HepG2 (cell line): ENCODE data around the gene GRPEL2. TPM values are rescaled to one million over a fixed set of nuclear protein-coding genes. Genes with fewer than 3 reads are reported as not detected.

Experiments
- ATAC-seq: fragments of 200-7000 bp; cut with Tn5 transposase; 3 replicates; pipeline ENCODE4 v1.9.1; 2020; ENCODE audit warnings: mild to moderate bottlenecking, moderate library complexity
- Bru-seq: library from RNA; stranded (reverse); fragments of 400-500 nt; gene quantifications from one replicate; lab custom pipeline; 2021; lab: Mats Ljungman, UMichigan
- BruChase-seq, 2 experiments: library from RNA; stranded (reverse); fragments of 400-500 nt; gene quantifications; one replicate each; lab custom pipeline; 2021; lab: Mats Ljungman, UMichigan
- BruUV-seq: library from RNA; stranded (reverse); fragments of 400-500 nt; replicated peaks from 2 replicates; lab custom pipeline; 2021; lab: Mats Ljungman, UMichigan
- CTCF ChIA-PET: fragments of 300-600 bp; formaldehyde crosslinking; extraction: SDS; loops from one replicate; lab custom pipeline; 2021; ENCODE audit warnings: low total read pairs, inconsistent platforms, low intra/inter-chr PET ratio; lab: Yijun Ruan, JAX
- POLR2A ChIA-PET: fragments of 350-600 bp; sonication (Branson Sonifier 250); formaldehyde crosslinking; loops from one replicate; lab custom pipeline; 2020; ENCODE audit warnings: antibody characterized with exemption, inconsistent platforms; lab: Yijun Ruan, JAX
- DNase-seq: peaks from one replicate; pipeline ENCODE4 v3.0.0-alpha.2; 2015; ENCODE audit warnings: low spot score
- FAIRE-seq: peaks from 3 replicates; lab custom pipeline; 2011; peaks lifted over from hg19 to GRCh38; lab: Jason Lieb, UNC
- H2AFZ ChIP-seq: one replicate; pipeline ENCODE4 v1.6.1; 2011; ENCODE audit warnings: low read length, inconsistent platforms
- H3K27ac ChIP-seq: fragments of 300-600 bp; 3 replicates; pipeline ENCODE4 v1.8.0; 2011; ENCODE audit warnings: mixed run types, mild to moderate bottlenecking, mixed read lengths, low read length, inconsistent platforms; ENCODE audit not compliant: insufficient read depth; ENCODE audit errors: extremely low read length
- H3K27me3 ChIP-seq, 2 experiments: fragments of 200-600 bp in 1 of 2; 2 replicates in 1 of 2; 3 replicates in 1 of 2; pipeline versions ENCODE4 v1.6.0 to v1.8.0; 2011; ENCODE audit warnings: low read length in 2 of 2, mild to moderate bottlenecking in 2 of 2, moderate library complexity in 2 of 2, inconsistent platforms in 1 of 2; ENCODE audit not compliant: insufficient read depth in 2 of 2, control insufficient read depth in 1 of 2
- H3K36me3 ChIP-seq, 2 experiments: fragments of 200-600 bp in 1 of 2; replicated peaks in 1 of 2; 2 replicates in 1 of 2; 3 replicates in 1 of 2; pipeline versions ENCODE4 v1.5.1 to v1.8.0; 2011; ENCODE audit warnings: low read length in 2 of 2, inconsistent platforms in 1 of 2; ENCODE audit not compliant: insufficient read depth in 2 of 2, control insufficient read depth in 1 of 2
- H3K4me1 ChIP-seq: 2 replicates; pipeline ENCODE4 v1.5.1; 2012; ENCODE audit warnings: low read length, inconsistent platforms; ENCODE audit not compliant: insufficient read depth
- H3K4me2 ChIP-seq: 2 replicates; pipeline ENCODE4 v1.6.0; 2011; ENCODE audit warnings: low read depth, low read length, inconsistent platforms
- H3K4me3 ChIP-seq, 3 experiments: fragments of 200-600 bp in 1 of 3; sonication (generic), shearing (Covaris generic) in 1 of 3; replicated peaks in 1 of 3; 2 replicates each; pipeline ENCODE4 v1.5.1; 2011 to 2016; ENCODE audit warnings: low read length in 3 of 3, inconsistent platforms in 2 of 3, low read depth in 2 of 3, mild to moderate bottlenecking in 2 of 3, control low read depth in 1 of 3, mixed read lengths in 1 of 3; ENCODE audit not compliant: insufficient read depth in 1 of 3
- H3K79me2 ChIP-seq: one replicate; pipeline ENCODE4 v1.6.1; 2011; ENCODE audit warnings: low read length, inconsistent platforms; ENCODE audit not compliant: insufficient read depth
- H3K9ac ChIP-seq: 2 replicates; pipeline ENCODE4 v1.6.0; 2011; ENCODE audit warnings: mild to moderate bottlenecking, low read depth, low read length, inconsistent platforms; ENCODE audit not compliant: insufficient read depth
- H3K9me3 ChIP-seq: 2 replicates; pipeline ENCODE4 v1.5.1; 2012; ENCODE audit warnings: mild to moderate bottlenecking, low read length
- H4K20me1 ChIP-seq: 2 replicates; pipeline ENCODE4 v1.6.0; 2011; ENCODE audit warnings: inconsistent platforms, mild to moderate bottlenecking, low read length, moderate library complexity; ENCODE audit not compliant: insufficient read depth
- AKAP8 ChIP-seq: sonication (generic); formaldehyde crosslinking; IDR thresholded peaks from 2 replicates; pipeline ENCODE4 v1.5.1; 2020; ENCODE audit warnings: mild to moderate bottlenecking, missing genetic modification reagents
- ELF4 ChIP-seq: sonication (generic); formaldehyde crosslinking; IDR thresholded peaks from 2 replicates; pipeline ENCODE4 v1.5.0; 2020; ENCODE audit warnings: missing genetic modification reagents, mild to moderate bottlenecking, moderate library complexity, borderline replicate concordance
- ELK4 ChIP-seq: sonication (generic); formaldehyde crosslinking; IDR thresholded peaks from 2 replicates; pipeline ENCODE4 v1.9.0; 2021; ENCODE audit warnings: missing genetic modification reagents, borderline replicate concordance
- FOXK1 ChIP-seq: sonication (generic); formaldehyde crosslinking; IDR thresholded peaks from 2 replicates; pipeline ENCODE4 v1.4.0; 2020; ENCODE audit warnings: low read depth, missing genetic modification reagents, borderline replicate concordance
- FOXP1 ChIP-seq, 2 experiments: fragments of 450-650 bp in 1 of 2; IDR thresholded peaks; 2 replicates each; pipeline ENCODE4 v1.6.1; 2017 to 2018; ENCODE audit warnings: antibody characterized with exemption in 1 of 2
- GPN1 ChIP-seq: sonication (generic); formaldehyde crosslinking; IDR thresholded peaks from 2 replicates; pipeline ENCODE4 v1.5.1; 2020; ENCODE audit warnings: missing genetic modification reagents, borderline replicate concordance
- HHEX ChIP-seq: IDR thresholded peaks from 2 replicates; pipeline ENCODE4 v1.6.1; 2016; ENCODE audit warnings: control low read depth
- KDM4B ChIP-seq: sonication (generic); formaldehyde crosslinking; IDR thresholded peaks from 2 replicates; pipeline ENCODE4 v1.4.0; 2020; ENCODE audit warnings: missing genetic modification reagents
- MAF1 ChIP-seq: sonication (generic); formaldehyde crosslinking; IDR thresholded peaks from 2 replicates; pipeline ENCODE4 v1.5.0; 2020; ENCODE audit warnings: missing genetic modification reagents, borderline replicate concordance
- MAFF ChIP-seq: IDR thresholded peaks from 2 replicates; pipeline ENCODE4 v1.6.1; 2011; ENCODE audit warnings: low read depth, low read length, improper control_type of control experiment
- MXI1 ChIP-seq: IDR thresholded peaks from 3 replicates; pipeline ENCODE4 v1.6.1; 2012; ENCODE audit warnings: low read depth, low read length, inconsistent platforms, borderline replicate concordance
- NFIC ChIP-seq: IDR thresholded peaks from 2 replicates; pipeline ENCODE4 v1.6.1; 2012; ENCODE audit warnings: mild to moderate bottlenecking, low read length, inconsistent platforms
- SMAD9 ChIP-seq: sonication (generic); formaldehyde crosslinking; IDR thresholded peaks from 2 replicates; pipeline ENCODE4 v1.5.1; 2020; ENCODE audit warnings: mild to moderate bottlenecking, missing genetic modification reagents
- THYN1 ChIP-seq: sonication (generic); formaldehyde crosslinking; IDR thresholded peaks from 2 replicates; pipeline ENCODE4 v1.8.1; 2023; ENCODE audit warnings: low read depth, mild to moderate bottlenecking, moderate library complexity, missing genetic modification reagents, borderline replicate concordance
- ZNF234 ChIP-seq: sonication (generic); formaldehyde crosslinking; conservative IDR thresholded peaks from 2 replicates; pipeline ENCODE4 v1.5.1; 2020; ENCODE audit warnings: mild to moderate bottlenecking, missing genetic modification reagents
- ZNF263 ChIP-seq: sonication (generic); formaldehyde crosslinking; IDR thresholded peaks from 2 replicates; pipeline ENCODE4 v1.4.0; 2020; ENCODE audit warnings: missing genetic modification reagents
- ZNF501 ChIP-seq: sonication (generic); formaldehyde crosslinking; IDR thresholded peaks from 2 replicates; pipeline ENCODE4 v1.5.1; 2020; ENCODE audit warnings: mild to moderate bottlenecking, moderate library complexity, missing genetic modification reagents
- ZNF772 ChIP-seq: sonication (generic); formaldehyde crosslinking; IDR thresholded peaks from 2 replicates; pipeline ENCODE4 v1.5.0; 2020; ENCODE audit warnings: mild to moderate bottlenecking, missing genetic modification reagents
- WGBS: methylation state at CpG from one replicate; pipeline ENCODE4 v1.1.6; 2017; ENCODE audit warnings: low lambda C conversion rate; 5-methylcytosine and 5-hydroxymethylcytosine counted together
- in situ Hi-C: cut with HindIII; loops from 2 replicates; pipeline ENCODE4 v1.10.0; 2017; ENCODE audit warnings: low pct_unique_long_range_greater_than_20kb; ENCODE audit not compliant: extremely low pct_ligation_motif_present
- intact Hi-C: fragments of 100-400 bp; cut with micrococcal nuclease; formaldehyde crosslinking; loops from one replicate; pipeline ENCODE4 v1.10.0; 2022; ENCODE audit not compliant: unreplicated experiment
- long read RNA-seq, 2 experiments: library from RNA in 1 of 2; library from polyadenylated mRNA in 1 of 2; stranded (forward) in 1 of 2; unstranded in 1 of 2; transcript quantifications; one replicate each; pipeline ENCODE4 v2.0.0, GENCODE V29; 2019 to 2022
- polyA minus RNA-seq, 3 experiments: library from RNA; depleted of rRNA, polyadenylated mRNA; stranded (reverse); fragments of >200 nt; gene quantifications; 2 replicates each; pipeline ENCODE4 v1.2.3, GENCODE V29; 2011; ENCODE audit warnings: low replicate concordance in 1 of 3
- polyA plus RNA-seq, 8 experiments: library from polyadenylated mRNA; depleted of rRNA in 3 of 8; stranded (reverse) in 7 of 8; unstranded in 1 of 8; fragments of >200 nt; fragmentation: Illumina TruSeq in 4 of 8; extraction: Trizol in 4 of 8; gene quantifications; 2 replicates each; pipeline versions ENCODE4 v1.2.1 to v1.2.3, GENCODE V29; 2011 to 2016; ENCODE audit warnings: low read depth in 4 of 8, missing spikeins in 1 of 8, mixed read lengths in 1 of 8; ENCODE audit not compliant: insufficient read depth in 1 of 8
- total RNA-seq, 5 experiments: library from RNA; depleted of rRNA; stranded (reverse); fragments of >200 nt; fragmentation: Illumina TruSeq; extraction: Trizol; gene quantifications; 2 replicates each; pipeline ENCODE4 v1.2.3, GENCODE V29; 2016; ENCODE audit warnings: low read depth in 1 of 5

Gene GRPEL2
- total RNA-seq (2016; rRNA removed; fragmentation: Illumina TruSeq; extraction: Trizol) = 16.6 and 28.4 TPM in 2 replicates
- 1.7 and 2.2 TPM in 2 replicates for total RNA-seq (2016; cell fraction: cytosol; rRNA removed; fragmentation: Illumina TruSeq; extraction: Trizol; ENCODE audit: low read depth)
- 17.2 and 31.8 TPM in 2 replicates for total RNA-seq (2016; cell fraction: insoluble cytoplasmic fraction; rRNA removed; fragmentation: Illumina TruSeq; extraction: Trizol)
- total RNA-seq (2016; cell fraction: membrane; rRNA removed; fragmentation: Illumina TruSeq; extraction: Trizol) = 9.3 and 10.1 TPM in 2 replicates
- total RNA-seq (2016; cell fraction: nucleus; rRNA removed; fragmentation: Illumina TruSeq; extraction: Trizol) = 10.1 and 11.9 TPM in 2 replicates
- 9.3 and 13.1 TPM in 2 replicates for polyA plus RNA-seq (2011; rRNA removed)
- 5.4 and 8.7 TPM in 2 replicates for polyA plus RNA-seq (2011; cell fraction: cytosol; rRNA removed)
- polyA plus RNA-seq (2011; cell fraction: nucleus; rRNA removed) = 4.4 and 7.1 TPM in 2 replicates
- 8.8 and 8.9 TPM in 2 replicates for polyA plus RNA-seq (2012)
- 0.66 and 0.72 TPM in 2 replicates for polyA plus RNA-seq (2016; cell fraction: cytosol; fragmentation: Illumina TruSeq; extraction: Trizol; ENCODE audit: low read depth)
- 14.1 and 15.7 TPM in 2 replicates for polyA plus RNA-seq (2016; cell fraction: insoluble cytoplasmic fraction; fragmentation: Illumina TruSeq; extraction: Trizol; ENCODE audit: low read depth)
- 3.1 and 3.3 TPM in 2 replicates for polyA plus RNA-seq (2016; cell fraction: membrane; fragmentation: Illumina TruSeq; extraction: Trizol; ENCODE audit: low read depth)
- polyA plus RNA-seq (2016; cell fraction: nucleus; fragmentation: Illumina TruSeq; extraction: Trizol; ENCODE audit: insufficient read depth, low read depth) = 15.5 and 16.9 TPM in 2 replicates
- polyA minus RNA-seq (2011; rRNA and poly(A)+ RNA removed; ENCODE audit: low replicate concordance) = 26.1 and 28.0 TPM in 2 replicates
- 20.0 and 22.1 TPM in 2 replicates for polyA minus RNA-seq (2011; cell fraction: cytosol; rRNA and poly(A)+ RNA removed)
- polyA minus RNA-seq (2011; cell fraction: nucleus; rRNA and poly(A)+ RNA removed) = 12.6 and 15.0 TPM in 2 replicates
- percentile 92 among the genes with signal in this experiment for Bru-seq, nascent RNA
- BruChase-seq, experiment 1, labeled RNA remaining after a 6-hour chase = percentile 97 among the genes with signal in this experiment
- percentile 98 among the genes with signal in this experiment for BruChase-seq, experiment 2, labeled RNA remaining after a 2-hour chase
- long read RNA-seq, experiment 1, full-length matches to known transcripts = 12 of 16 reads
- long read RNA-seq, experiment 1, partial matches to known transcripts = 0 of 16 reads
- long read RNA-seq, experiment 1, other reads (novel, unspliced or antisense) = 4 of 16 reads
- long read RNA-seq, experiment 2, full-length matches to known transcripts = 4 of 32 reads
- long read RNA-seq, experiment 2, partial matches to known transcripts = 1 of 32 reads
- long read RNA-seq, experiment 2, other reads (novel, unspliced or antisense) = 27 of 32 reads

GRCh38 chr5:149345147-149345891, at the start of gene GRPEL2:
GRPEL2 (plus strand) TSS chr5:149345499; CDS start chr5:149345540, 41 bp downstream.
- no TSS peak for BruUV-seq
- H2AFZ ChIP-seq = peak within 1 kb of the TSS; percentile 75
- ChIA-PET POLR2A (interaction anchor here (0.7 to 6.7 kb wide), 17 partner anchors 9 to 221 kb away, joined by 3 to 93 read pairs (median 4); partner anchors contain the start of genes CSNK1A1 and PCYOX1L), CTCF (interaction anchor here (1.4 kb wide), 1 partner anchor 22 kb away, joined by 3 read pairs; no protein-coding TSS in a partner anchor)
- peaks cover 6 to 28% of the 10 kb centered on the region in 2 experiments for H3K36me3 ChIP-seq
- intact Hi-C loops = loop anchor here (2.0 kb wide), 1 partner anchor 23 kb away; no protein-coding TSS in a partner anchor
- H3K9me3 ChIP-seq = no peaks in the 10 kb centered on the region
- DNase-seq = peak; percentile 94
- 1% methylated on average over 34 of the region's 54 CpGs for WGBS
- peak; percentile 99 for ATAC-seq
- peaks cover 50% of the 10 kb centered on the region for H3K4me1 ChIP-seq
- no peaks in the 10 kb centered on the region for H4K20me1 ChIP-seq
- FAIRE-seq = peak; percentile 82
- in situ Hi-C loops = no loop called here
- peak within 1 kb of the TSS; percentile 85 to 98 (median 91) for H3K4me3 ChIP-seq
- H3K9ac ChIP-seq = peak within 1 kb of the TSS; percentile 91
- peaks cover 22% of the 10 kb centered on the region for H3K79me2 ChIP-seq
- peak within 1 kb of the TSS; percentile 74 for H3K27ac ChIP-seq
- H3K4me2 ChIP-seq = peak within 1 kb of the TSS; percentile 88
- H3K27me3 ChIP-seq = no peaks in the 10 kb centered on the region; a peak in 1 of 5 replicates
- TF ChIP-seq ELK4 (CRISPR knock-in tag) (peak; percentile 88; the same call in 1 of the 2 replicates), SMAD9 (CRISPR knock-in tag) (no peak), ELF4 (CRISPR knock-in tag) (no peak; the same call in 1 of the 2 replicates), ZNF772 (CRISPR knock-in tag) (peak; percentile 53), KDM4B (peak; percentile 87), HHEX (CRISPR knock-in tag) (no peak), MAFF (no peak), NFIC (no peak), THYN1 (no peak), ZNF234 (CRISPR knock-in tag) (no peak), FOXK1 (CRISPR knock-in tag) (peak; percentile 79), GPN1 (CRISPR knock-in tag) (no peak), ZNF263 (no peak), FOXP1 (IDR thresholded peaks at IDR 0.05) (no peak), FOXP1 (CRISPR knock-in tag; IDR thresholded peaks at IDR 0.05) (no peak), AKAP8 (CRISPR knock-in tag) (no peak; the same call in 1 of the 2 replicates), MXI1 (peak; percentile 74; the same call in 1 of the 3 replicates), MAF1 (CRISPR knock-in tag) (0 out of 2 replicates have a peak, but pooled peaks have one; percentile 36), ZNF501 (CRISPR knock-in tag) (peak; percentile 96)
